SJCRH30 (cell line): Measurements from ENCODE around the gene REEP3. TPM values are rescaled to one million over a fixed set of nuclear protein-coding genes. Genes with fewer than 3 reads are reported as not detected.

Experiments used
- DNase-seq, 2 experiments: peaks; one replicate each; pipeline ENCODE4 v3.0.0-alpha.2; 2015 to 2020
- H3K27ac ChIP-seq: fragments of 250-450 bp; sonication (Bioruptor Pico); 2 replicates; pipeline ENCODE4 v1.5.1; 2020; ENCODE audit warnings: mild to moderate bottlenecking, moderate library complexity
- H3K27me3 ChIP-seq: fragments of 250-450 bp; sonication (Bioruptor Pico); 2 replicates; pipeline ENCODE4 v1.5.1; 2020; ENCODE audit warnings: mild to moderate bottlenecking, moderate library complexity
- H3K36me3 ChIP-seq: fragments of 250-450 bp; sonication (Bioruptor Pico); 2 replicates; pipeline ENCODE4 v1.5.1; 2020; ENCODE audit warnings: mild to moderate bottlenecking, moderate library complexity
- H3K4me1 ChIP-seq: fragments of 250-450 bp; sonication (Bioruptor Pico); 2 replicates; pipeline ENCODE4 v1.5.1; 2020; ENCODE audit warnings: mild to moderate bottlenecking, moderate library complexity
- H3K4me3 ChIP-seq: fragments of 250-450 bp; sonication (Bioruptor Pico); 2 replicates; pipeline ENCODE4 v1.5.1; 2020; ENCODE audit warnings: mild to moderate bottlenecking, moderate library complexity
- H3K9me3 ChIP-seq: fragments of 250-450 bp; sonication (Bioruptor Pico); replicated peaks from 2 replicates; pipeline ENCODE4 v1.5.1; 2020; ENCODE audit warnings: mild to moderate bottlenecking, moderate library complexity
- total RNA-seq: library from RNA; depleted of rRNA; stranded (reverse); fragments of >200 nt; shearing (Covaris generic); gene quantifications from 2 replicates; pipeline ENCODE4 v1.2.3, GENCODE V29; 2014

Gene REEP3
- total RNA-seq, 1 experiment from 2014 or later, result 16.4 TPM

DNA sequence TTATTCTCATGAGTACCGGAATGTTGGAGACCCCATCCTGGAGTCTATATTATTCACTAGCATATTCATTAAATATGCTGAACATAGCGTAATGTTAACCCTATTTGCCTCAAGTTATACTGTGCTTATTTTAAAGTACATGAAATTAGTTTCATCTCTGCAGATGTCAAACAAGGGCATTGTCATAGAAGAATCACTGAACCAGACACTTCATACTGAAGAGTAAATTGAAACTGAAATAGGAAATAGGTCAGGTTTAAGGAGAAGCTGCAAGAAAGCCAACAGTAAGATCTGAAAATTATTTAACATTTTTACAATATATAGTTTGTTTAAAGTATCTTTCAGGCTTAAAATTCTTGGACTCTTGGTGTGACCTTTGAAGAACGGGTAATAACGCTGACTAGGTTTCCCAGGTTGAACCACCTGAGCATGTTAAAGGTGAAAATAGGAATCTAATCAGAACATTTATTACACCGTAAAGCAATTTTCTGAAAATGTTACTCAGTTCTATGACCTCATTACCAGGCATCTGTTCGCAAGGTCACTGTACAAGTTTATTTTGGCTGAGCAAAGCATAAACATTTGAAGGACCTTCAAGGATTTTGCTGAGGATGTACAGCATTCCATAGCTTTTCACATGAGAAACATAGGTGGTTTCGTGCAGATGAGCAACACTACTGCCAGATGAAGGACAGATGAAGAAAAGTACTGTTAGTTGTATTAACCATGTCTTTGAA lies 82.7 kb downstream of the REEP3 start:
- no peaks in the 10 kb centered on the region for H3K4me1 ChIP-seq
- no peak overlapping the region for H3K27ac ChIP-seq
- H3K27me3 ChIP-seq, result no peaks in the 10 kb centered on the region
- no peaks in the 10 kb centered on the region for H3K9me3 ChIP-seq
- no peaks in the 10 kb centered on the region for H3K36me3 ChIP-seq
- DNase-seq, result no peak
- no peak overlapping the region for H3K4me3 ChIP-seq

DNA sequence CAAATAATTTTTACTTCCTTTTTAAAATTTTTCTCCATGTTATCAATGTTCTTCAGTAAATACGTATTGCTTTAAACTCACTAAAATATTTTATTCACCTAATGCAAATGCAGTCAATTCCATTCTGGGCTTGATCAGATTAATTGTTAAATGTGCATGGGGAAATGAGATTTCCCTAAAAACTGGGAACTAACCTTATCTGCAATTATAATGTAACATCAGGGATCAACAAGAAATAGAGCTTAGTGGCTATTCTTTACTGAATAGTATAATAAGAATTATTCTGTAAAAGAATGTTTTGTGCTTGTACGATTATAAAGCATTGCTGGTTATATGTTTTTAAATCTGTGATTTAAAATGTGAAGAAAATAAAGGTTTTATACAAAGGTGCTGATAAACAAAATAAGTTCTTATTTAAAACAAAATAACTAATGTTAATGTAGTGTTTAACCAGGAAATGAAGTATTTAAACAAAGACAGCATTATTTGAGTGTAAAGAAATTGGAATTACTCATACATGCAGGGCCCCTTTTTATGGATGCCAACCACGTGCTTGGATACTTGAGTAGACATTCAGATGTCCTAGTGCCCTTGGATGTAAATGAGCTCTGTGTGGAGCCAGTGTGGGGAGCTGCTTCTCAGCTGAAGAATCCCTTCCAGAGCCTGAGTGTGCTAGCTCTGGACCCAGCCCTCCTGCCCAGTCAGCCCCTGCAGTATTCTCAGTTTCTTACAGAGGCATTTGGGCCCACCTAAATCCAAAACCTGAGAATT lies 84.2 kb downstream of the REEP3 start:
- Histone ChIP-seq H3K4me3 (no peak overlapping the region), H3K9me3 (no peaks in the 10 kb centered on the region), H3K4me1 (no peaks in the 10 kb centered on the region), H3K36me3 (no peaks in the 10 kb centered on the region), H3K27me3 (no peaks in the 10 kb centered on the region), H3K27ac (no peak overlapping the region)
- no peak for DNase-seq

DNA sequence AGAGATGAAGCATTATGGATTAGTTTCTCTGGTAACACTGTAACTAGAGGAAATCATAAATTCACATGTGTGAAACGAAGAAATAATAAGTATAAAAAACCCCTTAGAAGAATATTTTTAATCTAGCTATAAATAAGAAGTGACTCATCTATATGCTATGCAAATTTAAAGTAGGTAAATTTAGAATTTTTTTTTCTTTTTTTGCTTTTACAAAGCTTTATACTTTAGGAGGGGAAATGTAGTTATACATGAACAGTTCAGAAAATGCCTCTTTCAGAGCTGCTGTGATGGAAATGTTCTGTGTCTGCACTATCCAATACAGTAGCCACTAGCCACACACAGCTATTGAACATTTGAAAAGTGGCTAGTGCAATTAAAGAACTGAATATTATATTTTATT lies 87.3 kb downstream of the REEP3 start:
- DNase-seq, result no peak
- Histone ChIP-seq H3K27me3 (no peaks in the 10 kb centered on the region), H3K27ac (no peak overlapping the region), H3K4me1 (peaks cover 4% of the 10 kb centered on the region), H3K4me3 (no peak overlapping the region), H3K9me3 (no peaks in the 10 kb centered on the region), H3K36me3 (no peaks in the 10 kb centered on the region)

DNA sequence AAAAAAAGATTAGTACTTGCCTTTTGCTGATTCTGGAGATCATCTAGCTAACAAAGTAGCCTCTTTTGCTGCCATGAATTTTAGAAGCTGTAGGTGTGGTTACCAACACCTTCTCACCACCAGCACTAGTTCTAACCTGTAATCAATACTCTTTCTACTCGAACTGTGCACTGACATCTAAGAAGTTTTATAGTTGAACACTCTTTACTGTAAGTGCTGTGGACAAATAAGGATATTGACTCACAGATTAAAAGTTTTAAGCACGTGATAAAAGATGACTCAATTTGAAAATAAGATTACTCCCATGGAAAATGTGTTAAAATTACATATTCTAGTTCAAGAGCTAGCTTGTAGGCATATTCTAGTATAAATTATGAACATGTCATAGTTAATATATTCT lies 89.9 kb downstream of the REEP3 start:
- DNase-seq, result no peak
- no peak overlapping the region for H3K27ac ChIP-seq
- no peaks in the 10 kb centered on the region for H3K36me3 ChIP-seq

DNA sequence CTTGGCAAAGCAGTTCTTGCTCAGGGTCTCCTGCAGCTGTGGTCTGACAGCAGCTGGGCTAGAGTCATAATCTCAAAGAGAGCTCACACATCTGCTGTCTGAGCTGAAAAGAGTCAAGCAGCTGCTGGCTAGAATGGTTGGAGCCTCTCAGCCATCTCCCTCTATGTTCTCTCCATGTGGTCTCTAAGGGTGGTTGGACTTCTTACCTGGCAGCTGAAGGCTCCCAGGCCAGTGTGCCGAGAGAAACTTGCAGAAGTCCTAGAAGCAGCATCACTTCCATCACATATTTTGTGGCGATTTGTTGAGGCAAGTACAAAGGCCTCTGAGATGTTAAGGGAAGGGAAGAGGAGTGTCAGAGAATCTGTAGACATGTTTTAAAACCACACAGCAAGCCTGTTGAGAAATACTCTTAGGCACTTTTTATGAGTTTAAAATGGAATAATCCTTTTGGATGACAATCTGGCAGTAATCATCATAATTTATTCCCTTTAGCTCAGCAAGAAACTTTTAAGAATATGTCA lies 93.2 kb downstream of the REEP3 start:
- Histone ChIP-seq H3K27me3 (no peaks in the 10 kb centered on the region), H3K36me3 (no peaks in the 10 kb centered on the region), H3K4me1 (peaks cover 20% of the 10 kb centered on the region), H3K4me3 (no peak overlapping the region), H3K27ac (peak overlapping the region; percentile 72), H3K9me3 (no peaks in the 10 kb centered on the region)
- DNase-seq, result peak; percentile 85 to 93

More for the DNA sequence above, 89.9 kb downstream of the REEP3 start:
- H3K4me3 ChIP-seq, result no peak overlapping the region
- no peaks in the 10 kb centered on the region for H3K9me3 ChIP-seq
- H3K27me3 ChIP-seq, result no peaks in the 10 kb centered on the region
- peaks cover 20% of the 10 kb centered on the region for H3K4me1 ChIP-seq

DNA sequence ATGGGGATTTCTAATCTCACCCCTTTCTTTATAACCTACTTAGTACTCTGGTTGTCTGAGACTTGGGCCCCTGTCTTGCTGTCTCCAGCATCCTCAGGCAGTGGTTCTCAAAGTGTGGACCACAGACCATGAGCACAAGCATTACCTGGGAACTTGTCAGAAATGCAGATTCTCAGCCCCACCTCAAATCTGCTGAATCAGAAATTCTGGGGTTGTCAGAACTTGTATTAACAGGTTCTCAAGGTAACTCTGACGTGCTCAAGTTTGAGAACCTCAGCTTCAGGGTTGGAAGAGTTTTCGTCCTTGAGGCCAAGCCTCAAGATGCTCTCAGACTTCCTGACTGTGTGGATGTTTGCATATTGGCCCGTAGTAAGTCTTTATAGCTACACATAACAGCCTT lies 97.4 kb downstream of the REEP3 start:
- H3K4me3 ChIP-seq, result no peak overlapping the region
- no peak for DNase-seq
- H3K4me1 ChIP-seq, result peaks cover 15% of the 10 kb centered on the region
- no peaks in the 10 kb centered on the region for H3K27me3 ChIP-seq
- 0 out of 2 replicates have a peak, but pooled peaks cover 3% of the 10 kb centered on the region for H3K36me3 ChIP-seq
- no peaks in the 10 kb centered on the region for H3K9me3 ChIP-seq
- no peak overlapping the region for H3K27ac ChIP-seq

DNA sequence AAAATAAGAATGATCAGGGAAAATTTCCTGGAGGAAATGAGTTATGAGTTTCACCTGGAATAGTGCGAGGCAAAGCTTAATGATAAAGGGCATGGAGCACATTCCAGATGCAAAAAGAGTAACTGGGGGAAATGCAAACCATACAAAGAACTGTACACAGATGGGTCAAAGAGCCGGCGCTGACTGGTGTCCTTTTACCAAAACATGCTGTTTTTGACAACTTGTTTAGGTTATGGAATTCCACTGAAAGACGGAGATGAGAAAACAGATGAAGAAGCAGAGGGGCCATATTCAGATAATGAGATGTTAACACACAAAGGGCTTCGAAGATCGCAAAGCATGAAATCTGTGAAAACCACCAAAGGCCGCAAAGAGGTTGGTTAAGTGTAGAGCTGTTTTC lies 98.2 kb downstream of the REEP3 start:
- H3K27me3 ChIP-seq, result no peaks in the 10 kb centered on the region
- H3K36me3 ChIP-seq, result 0 out of 2 replicates have a peak, but pooled peaks cover 3% of the 10 kb centered on the region
- H3K4me3 ChIP-seq, result no peak overlapping the region
- H3K27ac ChIP-seq, result no peak overlapping the region
- H3K9me3 ChIP-seq, result no peaks in the 10 kb centered on the region
- H3K4me1 ChIP-seq, result peaks cover 10% of the 10 kb centered on the region
- DNase-seq, result no peak

DNA sequence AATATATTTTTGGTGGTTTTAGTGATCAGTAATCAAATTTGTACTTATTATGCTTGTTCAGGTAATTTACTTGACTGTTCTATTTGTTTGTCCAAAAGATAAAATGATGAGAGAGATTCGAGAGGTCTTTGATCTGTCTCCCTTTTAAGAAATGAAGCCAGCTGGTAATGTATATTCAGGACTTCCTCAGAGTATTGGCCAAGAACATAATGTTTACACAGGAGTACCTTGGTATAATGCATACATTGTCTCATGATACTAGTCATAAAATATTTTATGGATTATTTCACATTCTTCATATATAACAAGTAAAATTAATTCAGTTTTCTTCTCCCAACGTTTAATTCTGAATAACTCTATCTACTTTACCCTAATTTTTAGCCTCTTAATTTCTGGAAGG lies 100.9 kb downstream of the REEP3 start:
- H3K36me3 ChIP-seq, result 0 out of 2 replicates have a peak, but pooled peaks cover 3% of the 10 kb centered on the region

DNA sequence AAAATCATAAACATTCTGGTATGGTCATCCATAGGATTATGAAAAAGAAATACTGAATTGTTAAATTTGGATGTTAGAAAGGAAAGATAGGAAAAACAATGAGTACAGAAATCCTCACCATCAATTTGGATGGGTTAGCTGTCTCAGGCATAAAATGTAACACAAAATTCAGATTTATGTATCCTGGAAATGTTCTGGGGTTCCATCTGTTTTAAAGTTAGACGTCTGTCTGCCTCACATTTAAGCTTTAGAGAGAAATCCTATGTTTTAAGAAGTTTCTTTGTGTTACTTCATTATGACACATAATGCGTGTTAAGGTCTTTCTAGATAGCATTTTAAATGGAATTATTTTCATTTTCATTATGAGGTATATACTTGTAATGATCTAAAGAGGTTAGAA lies 103.5 kb downstream of the REEP3 start:
- no peaks in the 10 kb centered on the region for H3K27me3 ChIP-seq
- H3K4me3 ChIP-seq, result no peak overlapping the region
- H3K4me1 ChIP-seq, result peaks cover 4% of the 10 kb centered on the region; the same call in 1 of the 2 replicates
- 0 out of 2 replicates have a peak, but pooled peaks cover 3% of the 10 kb centered on the region for H3K36me3 ChIP-seq
- H3K27ac ChIP-seq, result no peak overlapping the region
- no peaks in the 10 kb centered on the region for H3K9me3 ChIP-seq
- no peak for DNase-seq

More for the DNA sequence above, 100.9 kb downstream of the REEP3 start:
- H3K27me3 ChIP-seq, result no peaks in the 10 kb centered on the region
- H3K9me3 ChIP-seq, result no peaks in the 10 kb centered on the region
- no peak overlapping the region for H3K4me3 ChIP-seq
- no peaks in the 10 kb centered on the region for H3K4me1 ChIP-seq
- H3K27ac ChIP-seq, result no peak overlapping the region
- no peak for DNase-seq

DNA sequence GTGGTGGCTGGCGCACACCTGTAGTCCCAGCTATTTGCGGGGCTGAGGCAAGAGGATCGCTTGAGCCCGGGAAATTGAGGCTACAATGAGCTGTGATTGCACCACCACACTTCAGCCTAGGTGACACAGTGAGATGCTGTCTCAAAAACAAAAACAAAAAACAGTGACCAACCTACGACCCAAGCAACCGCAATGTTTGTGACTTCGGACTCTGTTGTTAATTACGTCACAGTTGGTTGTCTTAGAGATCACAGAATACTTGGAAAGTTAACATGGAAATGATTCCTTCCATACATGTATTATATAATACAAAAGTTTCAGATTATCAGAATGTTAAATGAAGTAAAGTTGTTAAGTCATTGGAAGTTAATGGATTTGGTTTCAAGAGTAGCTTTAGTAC lies 106.2 kb downstream of the REEP3 start:
- DNase-seq, result no peak
- H3K4me1 ChIP-seq, result peaks cover 4% of the 10 kb centered on the region; the same call in 1 of the 2 replicates
- H3K27ac ChIP-seq, result no peak overlapping the region
- H3K27me3 ChIP-seq, result no peaks in the 10 kb centered on the region
- H3K4me3 ChIP-seq, result no peak overlapping the region
- no peaks in the 10 kb centered on the region for H3K36me3 ChIP-seq
- no peaks in the 10 kb centered on the region for H3K9me3 ChIP-seq

DNA sequence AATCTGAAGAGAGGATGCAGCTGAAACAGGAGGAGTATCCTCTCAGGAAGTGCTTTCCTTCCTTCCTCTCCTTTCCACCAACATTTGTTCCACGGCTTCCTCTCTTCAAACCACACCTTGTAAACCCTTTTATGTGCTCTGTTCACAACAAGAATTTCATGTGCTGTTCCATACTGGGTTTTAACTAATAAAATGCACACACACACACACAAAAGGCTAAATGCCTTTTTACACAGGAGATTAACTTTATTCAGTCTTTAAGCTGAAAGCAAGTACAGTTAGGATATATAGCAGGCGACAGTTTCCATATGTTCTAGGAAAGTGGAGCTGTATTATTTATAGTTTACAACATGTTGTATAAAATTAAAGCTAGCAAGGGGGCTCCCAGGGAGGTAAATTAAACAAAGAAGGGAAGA lies 106.7 kb downstream of the REEP3 start:
- no peaks in the 10 kb centered on the region for H3K9me3 ChIP-seq
- no peak overlapping the region for H3K4me3 ChIP-seq
- no peak for DNase-seq
- no peaks in the 10 kb centered on the region for H3K27me3 ChIP-seq
- H3K36me3 ChIP-seq, result no peaks in the 10 kb centered on the region
- H3K27ac ChIP-seq, result no peak overlapping the region
- peaks cover 4% of the 10 kb centered on the region; the same call in 1 of the 2 replicates for H3K4me1 ChIP-seq

DNA sequence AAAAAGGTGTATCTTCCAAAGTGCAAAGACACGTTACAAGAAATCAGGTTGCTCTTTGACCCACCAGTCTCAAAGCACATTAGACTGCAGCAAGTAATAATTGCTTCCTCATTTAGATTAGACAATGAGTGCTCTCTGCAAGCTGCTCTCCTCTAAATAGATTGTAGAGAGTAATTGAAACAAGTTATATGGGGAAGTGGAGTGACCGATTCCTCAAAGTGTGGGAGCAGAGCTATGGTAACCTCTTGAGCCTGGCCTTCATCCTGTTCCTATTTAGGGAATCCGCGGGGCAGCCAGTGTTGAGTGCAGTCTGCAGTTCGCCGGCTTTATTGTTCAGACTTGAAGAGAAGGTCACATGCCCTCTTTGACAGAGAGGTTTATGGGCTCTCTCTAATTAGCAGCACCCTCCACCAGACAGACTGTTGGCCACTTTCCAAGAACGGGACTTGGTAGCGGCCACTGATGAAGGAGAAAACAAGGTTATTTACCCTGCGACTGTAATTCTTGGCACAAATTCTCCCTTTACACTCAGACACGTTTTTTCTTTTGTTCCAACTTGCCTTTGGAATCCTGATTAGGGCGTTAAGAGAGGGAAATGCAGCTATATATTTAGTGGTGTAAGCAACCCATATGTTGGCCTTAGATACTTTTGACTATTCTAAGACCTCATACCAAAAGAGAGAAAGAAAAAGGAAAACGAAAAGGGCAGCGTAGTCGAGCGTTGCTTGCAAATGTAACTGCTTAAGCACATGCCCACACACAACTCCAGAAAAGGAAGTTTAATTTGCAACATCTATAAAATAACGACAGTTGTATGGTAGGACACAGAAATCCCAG lies 107.5 kb downstream of the REEP3 start:
- Histone ChIP-seq H3K36me3 (no peaks in the 10 kb centered on the region), H3K9me3 (no peaks in the 10 kb centered on the region), H3K27me3 (no peaks in the 10 kb centered on the region), H3K4me1 (peaks cover 4% of the 10 kb centered on the region; the same call in 1 of the 2 replicates), H3K27ac (peak overlapping the region; percentile 42), H3K4me3 (peak overlapping the region; percentile 69)
- DNase-seq, result peak; percentile 56 to 69

DNA sequence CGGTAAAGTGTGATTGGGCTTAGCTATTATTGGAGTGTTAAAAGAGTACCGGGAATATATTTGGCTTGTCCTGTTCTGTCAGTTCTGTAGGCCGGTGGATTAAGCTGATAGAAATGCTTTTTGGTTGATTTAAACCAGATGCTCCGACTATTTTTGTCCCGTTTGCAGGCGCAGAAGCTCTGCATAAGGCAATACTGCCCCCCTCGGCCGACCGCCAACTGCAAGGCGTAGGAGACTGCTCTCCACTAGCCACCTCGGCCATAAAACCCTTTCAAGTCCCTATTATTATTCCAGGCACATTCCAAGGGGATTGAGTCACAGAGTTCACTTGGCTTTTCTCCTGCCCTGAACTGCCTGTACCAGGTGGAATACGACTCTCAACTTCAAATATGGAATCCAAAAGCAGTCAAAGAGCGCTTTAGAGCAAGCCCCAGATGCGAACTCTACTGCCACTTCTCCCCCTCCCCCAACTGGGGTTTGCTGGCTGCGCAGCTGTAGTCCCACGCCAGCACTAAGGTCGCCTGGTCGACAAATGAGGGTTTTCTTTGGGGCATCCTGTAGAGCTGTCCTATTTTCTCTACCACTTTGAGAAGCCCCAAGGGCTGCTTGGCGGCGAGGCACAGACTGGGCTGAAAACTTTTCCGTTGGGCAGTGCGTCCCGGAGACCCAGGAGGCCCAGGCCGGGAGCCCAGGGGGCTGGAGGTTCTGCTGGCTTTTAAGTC lies 108.3 kb downstream of the REEP3 start:
- Histone ChIP-seq H3K36me3 (no peaks in the 10 kb centered on the region), H3K9me3 (no peaks in the 10 kb centered on the region), H3K27me3 (no peaks in the 10 kb centered on the region), H3K4me1 (peaks cover 4% of the 10 kb centered on the region; the same call in 1 of the 2 replicates), H3K4me3 (peak overlapping the region; percentile 69), H3K27ac (peak overlapping the region; percentile 72)
- DNase-seq, result peak; percentile 92 to 93
